HG03196 (cell line): Measurements from ENCODE around the gene PRPF18.
"Not testable (repeated sequence)": the region's sequence is repeated elsewhere in the genome, so short reads cannot be mapped to it uniquely, and the experiment has no call there.

Experiments
- ATAC-seq: cut with Tn5 transposase; IDR thresholded peaks from one replicate; pipeline ENCODE4 v1.9.1; 2021; ENCODE audit not compliant: unreplicated experiment

The PRPF18 gene

GRCh38 chr10:13586676-13587355 is at the start of gene PRPF18:
TSS of gene PRPF18 (plus strand) at chr10:13586965. CDS start at chr10:13587087, 122 bp downstream.
- peak; percentile 99 for ATAC-seq

GRCh38 chr10:13537985-13538384 is 48.8 kb upstream of the PRPF18 start:
- ATAC-seq = not testable (repeated sequence)

- no peak for ATAC-seq
Measured at GRCh38 chr10:13542533-13542932, 44.2 kb upstream of the PRPF18 start.

GRCh38 chr10:13550802-13551201 is 36.0 kb upstream of the PRPF18 start:
- ATAC-seq = no peak

- ATAC-seq = no peak
Measured at GRCh38 chr10:13555884-13556510, 30.8 kb upstream of the PRPF18 start.

GRCh38 chr10:13559124-13559700 is 27.6 kb upstream of the PRPF18 start:
- ATAC-seq = no peak

GRCh38 chr10:13560597-13560996 is 26.2 kb upstream of the PRPF18 start:
- ATAC-seq = no peak

GRCh38 chr10:13563481-13564445 is 23.0 kb upstream of the PRPF18 start:
- ATAC-seq = no peak

GRCh38 chr10:13564576-13564975 is 22.2 kb upstream of the PRPF18 start:
- ATAC-seq = no peak

GRCh38 chr10:13567030-13567429 is 19.7 kb upstream of the PRPF18 start:
- no peak for ATAC-seq

GRCh38 chr10:13571541-13571940 is 15.2 kb upstream of the PRPF18 start:
- no peak for ATAC-seq

GRCh38 chr10:13573960-13574359 is 12.8 kb upstream of the PRPF18 start:
- no peak for ATAC-seq

- ATAC-seq = no peak
Measured at GRCh38 chr10:13585195-13585751, 1.5 kb upstream of the PRPF18 start.

- no peak for ATAC-seq
Measured at GRCh38 chr10:13585943-13586342, 822 bp upstream of the PRPF18 start.

- ATAC-seq = no peak
Measured at GRCh38 chr10:13587391-13587790, 626 bp downstream of the PRPF18 start.

- ATAC-seq = no peak
Measured at GRCh38 chr10:13589316-13589715, 2.6 kb downstream of the PRPF18 start.

- no peak for ATAC-seq
Measured at GRCh38 chr10:13590886-13591285, 4.1 kb downstream of the PRPF18 start.

- ATAC-seq = no peak
Measured at GRCh38 chr10:13592306-13592705, 5.5 kb downstream of the PRPF18 start.

GRCh38 chr10:13593535-13593934 is 6.8 kb downstream of the PRPF18 start:
- no peak for ATAC-seq

GRCh38 chr10:13594641-13595040 is 7.9 kb downstream of the PRPF18 start:
- no peak for ATAC-seq

- ATAC-seq = no peak
Measured at GRCh38 chr10:13597909-13598308, 11.1 kb downstream of the PRPF18 start.
